Pancreas (tissue), 10 donors: ENCODE data around the gene SNCAIP. TPM values are rescaled to one million over a fixed set of nuclear protein-coding genes. Genes with fewer than 3 reads are reported as not detected.
A peak's percentile ranks its signal among the peaks of the same experiment; 100 is the strongest.

ENCODE experiments used
- ATAC-seq, 4 donors: fragments of 200-7000 bp; cut with Tn5 transposase; one replicate each; pipeline versions ENCODE4 v1.8.0 to v1.9.1; 2020; ENCODE audit warnings: mild to moderate bottlenecking in 4 of 4, moderate library complexity in 4 of 4
- DNase-seq, 6 donors: peaks; one replicate each; pipeline ENCODE4 v3.0.0-alpha.2; 2020
- FAIRE-seq: peaks from 2 replicates; lab custom pipeline; 2012; peaks lifted over from hg19 to GRCh38; lab: Jason Lieb, UNC
- H3K27ac ChIP-seq, 4 donors: fragments of 200-600 bp; sonication (generic); 1 replicate in 3 of 4; 2 replicates in 1 of 4; pipeline versions ENCODE4 v1.5.0 to v1.8.0; 2020
- H3K27me3 ChIP-seq, 4 donors: fragments of 200-600 bp; one replicate each; pipeline ENCODE4 v1.8.0; 2021
- H3K36me3 ChIP-seq, 3 donors: fragments of 200-600 bp; sonication (generic) in 1 of 3; one replicate each; pipeline versions ENCODE4 v1.5.0 to v1.8.0; 2020 to 2021
- H3K4me1 ChIP-seq, 3 donors: fragments of 200-600 bp; one replicate each; pipeline ENCODE4 v1.8.0; 2021
- H3K4me3 ChIP-seq, 4 donors: fragments of 200-600 bp; sonication (generic) in 2 of 4; one replicate each; pipeline versions ENCODE4 v1.5.0 to v1.8.0; 2020 to 2021
- H3K9me3 ChIP-seq, 4 donors: fragments of 200-600 bp; one replicate each; pipeline ENCODE4 v1.8.0; 2021
- WGBS, 2 donors: extraction: QIAGEN DNeasy Blood & Tissue Kit; methylation state at CpG; one replicate each; pipeline ENCODE4 v1.1.7; 2013; 5-methylcytosine and 5-hydroxymethylcytosine counted together
- intact Hi-C, 3 donors: fragments of 100-400 bp; cut with DNase I; formaldehyde crosslinking; loops; one replicate each; pipeline versions ENCODE4 v1.11.1 to v1.14.2; 2022
- polyA plus RNA-seq, 2 donors: library from polyadenylated mRNA; stranded (reverse); fragments of 200-250 nt; gene quantifications; one replicate each; pipeline ENCODE4 v1.2.3, GENCODE V29; 2013
- total RNA-seq, 6 donors: library from RNA; stranded (reverse); fragmentation: NEBNext Ultra II Directional in 4 of 6; extraction: Animal tissue kit (Norgen Biotek cat#: 25700) in 4 of 6; gene quantifications; one replicate each; pipeline versions ENCODE4 v1.2.1 to v1.2.4, GENCODE V29; 2021 to 2023
- TF ChIP-seq, protein P1 (sequence below), 4 donors: fragments of 200-600 bp; sonication (generic) in 3 of 4; IDR thresholded peaks; one replicate each; pipeline versions ENCODE4 v1.5.0 to v1.8.0; 2021; ENCODE audit warnings: antibody characterized with exemption in 4 of 4
- donor health status: healthy with polysubstance abuse.
- donor health status: DM: no; HTN: no; CAD: no; lungs with moderate emphysema.
- donor health status: DM: no; HTN: no; CAD: no.
- donor health status: control.
- donor health status: control.
- donor health status: Bipolar disorder and iron deficiency.
- donor health status: DM: yes; HTN: yes; CAD: no.
- donor health status: DM: no; HTN: no; CAD: no.
- donor health status: DM: no; HTN: no; CAD: no.
- donor health status: DM: yes; HTN: yes; CAD: no.

Gene SNCAIP
- total and polyA plus RNA-seq, 8 donors: 0.03 to 1.1 (median 0.28) TPM; not detected in 1

DNA sequence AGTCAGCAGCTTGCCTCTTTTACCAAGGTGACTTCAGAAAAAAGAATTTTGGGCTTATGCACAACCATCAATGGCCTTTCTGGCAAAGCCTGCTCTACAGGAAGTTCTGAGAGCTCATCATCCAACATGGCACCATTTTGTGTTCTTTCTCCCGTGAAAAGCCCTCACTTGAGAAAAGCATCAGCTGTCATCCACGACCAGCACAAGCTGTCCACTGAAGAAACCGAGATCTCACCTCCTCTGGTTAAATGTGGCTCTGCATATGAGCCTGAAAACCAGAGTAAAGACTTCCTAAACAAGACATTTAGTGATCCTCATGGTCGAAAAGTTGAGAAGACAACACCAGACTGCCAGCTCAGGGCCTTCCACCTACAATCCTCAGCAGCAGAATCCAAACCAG lies 111.2 kb downstream of the SNCAIP start:
- DNase-seq: no peak
- no peak overlapping the region for H3K4me3 ChIP-seq
- 57 to 68% methylated on average over 4 of the region's 4 CpGs for WGBS, 2 donors
- no peaks in the 10 kb centered on the region for H3K9me3 ChIP-seq
- no peak for ATAC-seq
- no peaks in the 10 kb centered on the region for H3K4me1 ChIP-seq
- H3K36me3 ChIP-seq: no peaks in the 10 kb centered on the region
- intact Hi-C loops: no loop called here
- H3K27ac ChIP-seq: no peak overlapping the region
- TF ChIP-seq, protein P1, sequence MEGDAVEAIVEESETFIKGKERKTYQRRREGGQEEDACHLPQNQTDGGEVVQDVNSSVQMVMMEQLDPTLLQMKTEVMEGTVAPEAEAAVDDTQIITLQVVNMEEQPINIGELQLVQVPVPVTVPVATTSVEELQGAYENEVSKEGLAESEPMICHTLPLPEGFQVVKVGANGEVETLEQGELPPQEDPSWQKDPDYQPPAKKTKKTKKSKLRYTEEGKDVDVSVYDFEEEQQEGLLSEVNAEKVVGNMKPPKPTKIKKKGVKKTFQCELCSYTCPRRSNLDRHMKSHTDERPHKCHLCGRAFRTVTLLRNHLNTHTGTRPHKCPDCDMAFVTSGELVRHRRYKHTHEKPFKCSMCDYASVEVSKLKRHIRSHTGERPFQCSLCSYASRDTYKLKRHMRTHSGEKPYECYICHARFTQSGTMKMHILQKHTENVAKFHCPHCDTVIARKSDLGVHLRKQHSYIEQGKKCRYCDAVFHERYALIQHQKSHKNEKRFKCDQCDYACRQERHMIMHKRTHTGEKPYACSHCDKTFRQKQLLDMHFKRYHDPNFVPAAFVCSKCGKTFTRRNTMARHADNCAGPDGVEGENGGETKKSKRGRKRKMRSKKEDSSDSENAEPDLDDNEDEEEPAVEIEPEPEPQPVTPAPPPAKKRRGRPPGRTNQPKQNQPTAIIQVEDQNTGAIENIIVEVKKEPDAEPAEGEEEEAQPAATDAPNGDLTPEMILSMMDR (IDR thresholded peaks at IDR 0.05): no peak
- FAIRE-seq: no peak
- no peaks in the 10 kb centered on the region for H3K27me3 ChIP-seq

DNA sequence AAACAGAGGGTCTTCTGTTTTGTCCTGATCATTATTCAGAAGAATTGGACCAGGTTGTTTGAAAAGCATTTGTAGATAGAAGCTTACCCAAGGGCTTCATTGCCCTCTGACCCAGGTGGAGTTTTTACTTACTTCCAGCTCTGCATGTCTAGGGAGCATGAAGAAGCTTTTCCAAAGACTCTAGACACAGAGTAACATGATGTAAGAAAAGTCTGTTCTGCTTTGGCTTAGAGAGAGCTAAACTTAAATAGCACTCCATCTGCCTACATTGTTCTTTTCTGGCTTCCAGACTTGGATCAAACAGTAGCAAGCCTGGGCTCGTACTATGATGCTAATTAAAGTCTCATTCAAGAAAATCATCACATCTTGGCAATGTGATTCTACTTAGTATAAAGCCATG lies 112.1 kb downstream of the SNCAIP start:
- Histone ChIP-seq H3K9me3 (no peaks in the 10 kb centered on the region), H3K4me1 (no peaks in the 10 kb centered on the region), H3K36me3 (no peaks in the 10 kb centered on the region), H3K27ac (no peak overlapping the region), H3K4me3 (no peak overlapping the region), H3K27me3 (no peaks in the 10 kb centered on the region)
- 41 to 60% methylated on average over 1 of the region's 1 CpG for WGBS, 2 donors
- intact Hi-C loops: no loop called here
- TF ChIP-seq, protein P1 (IDR thresholded peaks at IDR 0.05): no peak
- DNase-seq (no peak), FAIRE-seq (no peak), ATAC-seq (no peak)

DNA sequence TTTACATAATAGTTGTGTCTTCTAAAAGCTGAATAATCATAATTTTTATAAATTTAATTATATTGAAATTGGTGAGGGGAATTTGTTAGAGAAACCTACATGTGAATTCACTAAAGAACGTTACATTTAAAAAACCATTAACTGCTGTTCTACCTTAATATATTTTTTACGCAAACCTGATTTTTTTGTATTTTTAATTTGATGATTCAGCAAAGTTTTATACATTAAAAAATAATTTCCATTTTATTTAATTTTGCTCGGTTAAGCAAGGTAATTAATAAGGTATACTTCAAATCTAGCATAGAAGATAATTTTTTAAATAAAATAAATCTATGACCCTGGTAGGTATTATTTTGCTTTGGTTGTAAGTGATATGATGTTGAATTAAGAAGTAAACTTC lies 114.3 kb downstream of the SNCAIP start:
- Histone ChIP-seq H3K27me3 (no peaks in the 10 kb centered on the region), H3K9me3 (no peaks in the 10 kb centered on the region), H3K4me1 (no peaks in the 10 kb centered on the region), H3K36me3 (no peaks in the 10 kb centered on the region), H3K27ac (no peak overlapping the region), H3K4me3 (no peak overlapping the region)
- ATAC-seq (no peak), FAIRE-seq (peak; percentile 51), DNase-seq (no peak)
- intact Hi-C loops: no loop called here
- WGBS, 2 donors: 50 to 68% methylated on average over 3 of the region's 3 CpGs
- TF ChIP-seq, protein P1 (IDR thresholded peaks at IDR 0.05): no peak

DNA sequence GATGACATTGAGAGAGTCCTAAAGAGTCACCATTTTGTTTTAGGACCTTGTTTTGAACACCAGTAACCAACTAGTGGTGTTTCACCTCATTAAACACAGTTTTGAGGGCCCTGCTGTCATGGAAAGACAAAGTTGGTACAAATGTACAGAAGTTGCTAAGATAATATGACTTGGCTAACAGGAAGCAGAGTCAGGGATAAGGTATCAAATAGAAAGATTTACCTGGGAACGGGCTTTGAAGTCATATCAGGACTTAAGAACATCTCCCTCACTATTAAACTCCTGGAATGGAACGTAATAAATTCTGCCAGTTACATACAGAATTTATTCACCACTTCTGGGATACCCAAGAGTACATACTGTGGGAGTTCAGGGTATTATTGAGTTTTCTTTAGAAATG lies 115.6 kb downstream of the SNCAIP start:
- intact Hi-C loops: no loop called here
- Histone ChIP-seq H3K27ac (no peak overlapping the region), H3K4me3 (no peak overlapping the region), H3K27me3 (no peaks in the 10 kb centered on the region), H3K4me1 (no peaks in the 10 kb centered on the region), H3K36me3 (no peaks in the 10 kb centered on the region), H3K9me3 (no peaks in the 10 kb centered on the region)
- WGBS, 2 donors: 67 to 79% methylated on average over 2 of the region's 2 CpGs
- TF ChIP-seq, protein P1 (IDR thresholded peaks at IDR 0.05): no peak
- DNase-seq (no peak), FAIRE-seq (no peak), ATAC-seq (no peak)

DNA sequence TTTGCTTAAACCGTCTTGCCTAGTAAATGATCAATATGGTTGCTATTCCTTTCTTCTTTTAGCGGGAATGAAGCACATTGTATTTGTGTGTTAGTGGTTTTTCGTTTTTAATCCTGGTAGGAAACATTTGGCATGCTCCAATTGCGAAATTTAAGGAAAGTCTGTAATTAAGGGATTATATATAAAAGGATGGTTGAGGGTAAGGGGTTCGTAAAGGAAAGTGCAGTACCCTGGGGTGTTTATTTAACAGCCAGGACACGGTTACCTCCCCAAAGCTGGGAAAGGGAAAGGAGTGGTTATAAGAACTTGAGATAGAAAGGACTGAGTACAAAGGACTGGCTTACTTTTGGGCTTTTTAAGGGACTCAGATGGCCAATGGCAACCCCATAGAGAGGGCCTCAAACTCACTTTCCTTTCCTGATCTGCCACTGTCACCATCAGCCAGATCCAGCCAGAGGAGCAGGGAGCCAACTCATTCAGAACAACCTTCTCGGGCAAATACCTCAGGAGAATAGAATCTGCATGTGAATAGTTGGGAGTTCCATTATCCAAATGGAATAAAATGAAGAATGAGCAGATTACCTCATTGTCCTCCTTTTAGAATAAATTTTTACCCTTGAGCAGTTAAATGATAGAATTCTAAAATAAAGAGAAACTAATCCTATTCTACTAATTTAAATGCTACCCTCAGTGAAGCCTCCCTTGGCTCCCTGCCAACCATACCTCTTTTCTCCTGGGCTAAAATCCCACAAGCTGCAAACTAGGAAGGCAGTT lies 117.7 kb downstream of the SNCAIP start:
- TF ChIP-seq, protein P1 (IDR thresholded peaks at IDR 0.05): no peak
- H3K27ac ChIP-seq: no peak overlapping the region
- no peak overlapping the region for H3K4me3 ChIP-seq
- H3K27me3 ChIP-seq: no peaks in the 10 kb centered on the region
- intact Hi-C loops: no loop called here
- FAIRE-seq (no peak), DNase-seq (no peak), ATAC-seq (no peak)
- no peaks in the 10 kb centered on the region for H3K36me3 ChIP-seq
- H3K9me3 ChIP-seq: no peaks in the 10 kb centered on the region
- no peaks in the 10 kb centered on the region for H3K4me1 ChIP-seq
- WGBS, 2 donors: 69 to 72% methylated on average over 7 of the region's 7 CpGs
